K562 (cell line): Measurements from ENCODE around the gene ACTC1. TPM values are rescaled to one million over a fixed set of nuclear protein-coding genes. Genes with fewer than 3 reads are reported as not detected.

Source experiments
- ATAC-seq: fragments of 200-7000 bp; cut with Tn5 transposase; 3 replicates; pipeline ENCODE4 v1.9.1; 2020; ENCODE audit warnings: moderate library complexity
- BruUV-seq: library from RNA; stranded (reverse); fragments of 400-500 nt; replicated peaks from 2 replicates; lab custom pipeline; 2021; lab: Mats Ljungman, UMichigan
- CTCF ChIA-PET: fragments of 300-600 bp; formaldehyde crosslinking; extraction: SDS; loops from one replicate; lab custom pipeline; 2021; ENCODE audit warnings: low intra/inter-chr PET ratio; lab: Yijun Ruan, JAX
- POLR2A ChIA-PET: fragments of 300-600, 350-650 bp; sonication (Branson Sonifier 250); formaldehyde crosslinking; extraction: SDS; loops from one replicate; lab custom pipeline; 2021; ENCODE audit warnings: antibody characterized with exemption, inconsistent platforms; lab: Yijun Ruan, JAX
- DNase-seq, 4 experiments: peaks; one replicate each; pipeline versions ENCODE4 v3.0.0 to v3.0.0-alpha.2; 2011 to 2018; ENCODE audit warnings: low spot score in 3 of 4, mixed read lengths in 3 of 4; ENCODE audit errors: extremely low read depth in 1 of 4
- FAIRE-seq: peaks from 2 replicates; lab custom pipeline; 2011; peaks lifted over from hg19 to GRCh38; lab: Jason Lieb, UNC
- H2AFZ ChIP-seq: 2 replicates; pipeline ENCODE4 v1.6.0; 2011; ENCODE audit warnings: low read depth, low read length, control low read depth, inconsistent platforms
- H3K27ac ChIP-seq: fragments of 200-600 bp; 3 replicates; pipeline ENCODE4 v1.8.0; 2011; ENCODE audit warnings: low read depth, mild to moderate bottlenecking, control low read depth, inconsistent platforms, low read length, moderate library complexity, mixed read lengths; ENCODE audit errors: extremely low read depth
- H3K27me3 ChIP-seq, 2 experiments: fragments of 300-600 bp in 1 of 2; 2 replicates in 1 of 2; 3 replicates in 1 of 2; pipeline versions ENCODE4 v1.6.0 to v1.8.0; 2011; ENCODE audit warnings: inconsistent platforms in 2 of 2, low read length in 2 of 2, mild to moderate bottlenecking in 1 of 2, mixed read lengths in 1 of 2, moderate library complexity in 1 of 2; ENCODE audit not compliant: control insufficient read depth in 2 of 2, insufficient read depth in 2 of 2
- H3K36me3 ChIP-seq: fragments of 300-600 bp; 3 replicates; pipeline ENCODE4 v1.8.0; 2011; ENCODE audit warnings: mild to moderate bottlenecking, low read length, inconsistent platforms; ENCODE audit not compliant: control insufficient read depth, insufficient read depth
- H3K4me1 ChIP-seq, 2 experiments: fragments of 200-600 bp in 1 of 2; replicated peaks in 1 of 2; 2 replicates in 1 of 2; 3 replicates in 1 of 2; pipeline versions ENCODE4 v1.5.1 to v1.8.0; 2011; ENCODE audit warnings: inconsistent platforms in 2 of 2, low read length in 2 of 2, mild to moderate bottlenecking in 1 of 2, mixed read lengths in 1 of 2, moderate library complexity in 1 of 2; ENCODE audit not compliant: control insufficient read depth in 2 of 2, insufficient read depth in 2 of 2
- H3K4me2 ChIP-seq: 2 replicates; pipeline ENCODE4 v1.6.1; 2011; ENCODE audit warnings: low read length, control low read depth, inconsistent platforms, mixed read lengths; ENCODE audit not compliant: insufficient read depth
- H3K4me3 ChIP-seq: fragments of 200-600 bp; sonication (generic), shearing (Covaris generic); 2 replicates; pipeline ENCODE4 v1.5.1; 2016; ENCODE audit warnings: control low read depth, inconsistent platforms
- H3K79me2 ChIP-seq: fragments of 200-600 bp; 3 replicates; pipeline ENCODE4 v1.8.0; 2011; ENCODE audit warnings: low read length, inconsistent platforms; ENCODE audit not compliant: control insufficient read depth, insufficient read depth
- H3K9ac ChIP-seq, 2 experiments: 2 replicates each; pipeline versions ENCODE4 v1.6.0 to v1.6.1; 2011; ENCODE audit warnings: low read depth in 2 of 2, low read length in 2 of 2, control low read depth in 1 of 2, inconsistent platforms in 1 of 2, mild to moderate bottlenecking in 1 of 2, mixed read lengths in 1 of 2; ENCODE audit not compliant: insufficient read depth in 1 of 2
- H3K9me1 ChIP-seq: one replicate; pipeline ENCODE4 v1.6.0; 2011; ENCODE audit warnings: inconsistent platforms, mild to moderate bottlenecking, low read length, moderate library complexity; ENCODE audit not compliant: control insufficient read depth, insufficient read depth
- H3K9me3 ChIP-seq: replicated peaks from 2 replicates; pipeline ENCODE4 v1.5.1; 2011; ENCODE audit warnings: low read depth, low read length, inconsistent platforms; ENCODE audit not compliant: control insufficient read depth, insufficient read depth
- H4K20me1 ChIP-seq: replicated peaks from 2 replicates; pipeline ENCODE4 v1.6.1; 2011; ENCODE audit warnings: low read length, inconsistent platforms, mixed read lengths; ENCODE audit not compliant: control insufficient read depth, insufficient read depth
- LCOR ChIP-seq: sonication (generic); formaldehyde crosslinking; IDR thresholded peaks from 2 replicates; pipeline ENCODE4 v1.8.0; 2022; ENCODE audit warnings: mild to moderate bottlenecking, missing genetic modification reagents
- MGA ChIP-seq: fragments of 450-650 bp; IDR thresholded peaks from 2 replicates; pipeline ENCODE4 v1.6.1; 2016; ENCODE audit warnings: mild to moderate bottlenecking, moderate library complexity
- RBBP5 ChIP-seq: fragments of 200-600 bp; sonication (generic); IDR thresholded peaks from 2 replicates; pipeline ENCODE4 v1.6.1; 2012; ENCODE audit warnings: borderline replicate concordance, mild to moderate bottlenecking, low read length, control low read depth, inconsistent platforms; ENCODE audit not compliant: insufficient read depth, poor library complexity, severe bottlenecking
- RFX5 ChIP-seq: IDR thresholded peaks from 2 replicates; pipeline ENCODE4 v1.6.1; 2011; ENCODE audit warnings: low read depth, mild to moderate bottlenecking, improper control_type of control experiment, low read length
- XRCC3 ChIP-seq: fragments of 450-650 bp; IDR thresholded peaks from 2 replicates; pipeline ENCODE4 v1.6.1; 2017; ENCODE audit warnings: mild to moderate bottlenecking, moderate library complexity
- ZNF232 ChIP-seq: sonication (generic); formaldehyde crosslinking; IDR thresholded peaks from 2 replicates; pipeline ENCODE4 v1.8.0; 2022; ENCODE audit warnings: mild to moderate bottlenecking, missing genetic modification reagents
- ZNF584 ChIP-seq: fragments of 200-800 bp; sonication (Bioruptor generic); IDR thresholded peaks from 2 replicates; pipeline ENCODE4 v1.6.1; 2016; ENCODE audit warnings: low read depth, mild to moderate bottlenecking, missing genetic modification characterization, missing compliant biosample characterization
- ZNF655 ChIP-seq: fragments of 250-450 bp; sonication (Bioruptor Pico); IDR thresholded peaks from 2 replicates; pipeline ENCODE4 v1.5.0; 2021
- WGBS: fragments of 100-300 bp; shearing (Covaris generic); methylation state at CpG from one replicate; pipeline ENCODE4 v1.1.6; 2016; ENCODE audit warnings: low coverage, mixed read lengths; ENCODE audit not compliant: insufficient coverage; ENCODE audit errors: missing lambda C conversion rate; 5-methylcytosine and 5-hydroxymethylcytosine counted together
- in situ Hi-C: fragments of 300-500 bp; cut with MboI; formaldehyde crosslinking; loops from 4 replicates; pipeline ENCODE4 v1.15.0; 2018; ENCODE audit warnings: inconsistent platforms, mixed read lengths
- intact Hi-C: fragments of 100-400 bp; cut with micrococcal nuclease; formaldehyde crosslinking; loops from 2 replicates; pipeline ENCODE4 v1.14.2; 2022
- polyA plus RNA-seq, 8 experiments: library from polyadenylated mRNA; depleted of rRNA in 4 of 8; stranded (reverse) in 5 of 8; unstranded in 3 of 8; fragments of >200 nt; fragmentation: Nextera tagmentation in 2 of 8; fragmentation: Illumina TruSeq in 1 of 8; extraction: Ambion mirVana in 2 of 8; extraction: Trizol in 1 of 8; gene quantifications; 2 replicates each; pipeline versions ENCODE4 v1.2.1 to v1.2.3, GENCODE V29; 2011 to 2014; ENCODE audit warnings: inconsistent platforms in 1 of 8, missing spikeins in 1 of 8
- total RNA-seq, 7 experiments: library from RNA; depleted of rRNA in 6 of 7; stranded (reverse); fragments of >200 nt in 6 of 7; fragmentation: Illumina TruSeq in 2 of 7; extraction: Trizol in 2 of 7; gene quantifications; 2 replicates each; pipeline versions ENCODE4 v1.2.1 to v1.2.3, GENCODE V29; 2011 to 2021; ENCODE audit warnings: low replicate concordance in 1 of 7

Gene ACTC1
- total and polyA plus RNA-seq, 9 of the 15 experiments (the other 6 are each of a cell fraction or from before 2014, with no cell fraction given), result 0.08 to 0.84 (median 0.17) TPM; not detected in 3

GRCh38 chr15:34793071-34793470 lies 2.3 kb downstream of the ACTC1 start:
- peak; percentile 29 for FAIRE-seq
- Histone ChIP-seq H2AFZ (no peak overlapping the region), H3K4me1 (peaks cover 0 to 16% of the 10 kb centered on the region in 2 experiments; a peak in 2 of 5 replicates), H3K4me3 (no peak overlapping the region), H3K9me3 (no peaks in the 10 kb centered on the region), H3K79me2 (no peaks in the 10 kb centered on the region), H3K4me2 (no peak overlapping the region), H3K27ac (no peak overlapping the region), H3K27me3 (peaks cover 16 to 29% of the 10 kb centered on the region in 2 experiments; a peak in 4 of 5 replicates), H3K9ac (no peak overlapping the region), H3K9me1 (no peaks in the 10 kb centered on the region), H4K20me1 (no peaks in the 10 kb centered on the region), H3K36me3 (no peaks in the 10 kb centered on the region)
- intact Hi-C loops, result no loop called here
- ATAC-seq, result no peak
- no TSS peak for BruUV-seq
- no peak for DNase-seq
- in situ Hi-C loops, result no loop called here
- ChIA-PET CTCF (no interaction called here), POLR2A (no interaction called here)
- WGBS, result 4% methylated on average over 9 of the region's 9 CpGs
- TF ChIP-seq MGA, result no peak
- TF ChIP-seq ZNF232 (CRISPR knock-in tag), result no peak
- TF ChIP-seq LCOR (CRISPR knock-in tag), result no peak
- TF ChIP-seq RBBP5, result no peak
- no peak for TF ChIP-seq RFX5
- TF ChIP-seq ZNF655 (CRISPR knock-in tag), result no peak
- no peak for TF ChIP-seq ZNF584
- TF ChIP-seq XRCC3, result no peak
